ENCODE measurements around the gene PEX13.

DNA sequence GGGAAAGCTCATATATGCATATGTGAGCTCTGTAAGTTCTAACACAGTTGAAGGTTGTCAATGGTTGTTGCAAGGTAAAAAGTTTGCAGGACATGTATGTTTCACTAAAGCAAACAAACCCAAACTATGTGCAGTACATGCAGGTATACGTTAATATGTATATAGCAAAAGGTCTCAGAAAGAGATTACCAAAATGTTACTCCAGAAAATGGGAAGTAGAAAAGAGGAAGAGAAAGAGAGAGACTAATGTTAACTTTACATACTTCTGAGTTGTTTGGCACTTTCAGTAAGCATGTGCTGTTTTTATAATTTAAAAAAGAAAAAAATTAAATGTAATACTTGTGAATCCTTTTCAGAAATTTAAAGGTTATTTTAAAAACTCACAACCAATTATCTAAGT, 32.8 kb upstream of the PEX13 start:
- TF ChIP-seq, protein P1, sequence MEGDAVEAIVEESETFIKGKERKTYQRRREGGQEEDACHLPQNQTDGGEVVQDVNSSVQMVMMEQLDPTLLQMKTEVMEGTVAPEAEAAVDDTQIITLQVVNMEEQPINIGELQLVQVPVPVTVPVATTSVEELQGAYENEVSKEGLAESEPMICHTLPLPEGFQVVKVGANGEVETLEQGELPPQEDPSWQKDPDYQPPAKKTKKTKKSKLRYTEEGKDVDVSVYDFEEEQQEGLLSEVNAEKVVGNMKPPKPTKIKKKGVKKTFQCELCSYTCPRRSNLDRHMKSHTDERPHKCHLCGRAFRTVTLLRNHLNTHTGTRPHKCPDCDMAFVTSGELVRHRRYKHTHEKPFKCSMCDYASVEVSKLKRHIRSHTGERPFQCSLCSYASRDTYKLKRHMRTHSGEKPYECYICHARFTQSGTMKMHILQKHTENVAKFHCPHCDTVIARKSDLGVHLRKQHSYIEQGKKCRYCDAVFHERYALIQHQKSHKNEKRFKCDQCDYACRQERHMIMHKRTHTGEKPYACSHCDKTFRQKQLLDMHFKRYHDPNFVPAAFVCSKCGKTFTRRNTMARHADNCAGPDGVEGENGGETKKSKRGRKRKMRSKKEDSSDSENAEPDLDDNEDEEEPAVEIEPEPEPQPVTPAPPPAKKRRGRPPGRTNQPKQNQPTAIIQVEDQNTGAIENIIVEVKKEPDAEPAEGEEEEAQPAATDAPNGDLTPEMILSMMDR (IDR thresholded peaks at IDR 0.05), result no peak
- TF ChIP-seq, protein P2, sequence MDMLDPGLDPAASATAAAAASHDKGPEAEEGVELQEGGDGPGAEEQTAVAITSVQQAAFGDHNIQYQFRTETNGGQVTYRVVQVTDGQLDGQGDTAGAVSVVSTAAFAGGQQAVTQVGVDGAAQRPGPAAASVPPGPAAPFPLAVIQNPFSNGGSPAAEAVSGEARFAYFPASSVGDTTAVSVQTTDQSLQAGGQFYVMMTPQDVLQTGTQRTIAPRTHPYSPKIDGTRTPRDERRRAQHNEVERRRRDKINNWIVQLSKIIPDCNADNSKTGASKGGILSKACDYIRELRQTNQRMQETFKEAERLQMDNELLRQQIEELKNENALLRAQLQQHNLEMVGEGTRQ (CRISPR knock-in tag; IDR thresholded peaks at IDR 0.05), result no peak
- TF ChIP-seq TEAD4 (CRISPR knock-in tag; IDR thresholded peaks at IDR 0.05) (no peak), ESRRA (CRISPR knock-in tag; IDR thresholded peaks at IDR 0.05; ENCODE audit: borderline replicate concordance) (no peak)
- TF ChIP-seq, protein P3, sequence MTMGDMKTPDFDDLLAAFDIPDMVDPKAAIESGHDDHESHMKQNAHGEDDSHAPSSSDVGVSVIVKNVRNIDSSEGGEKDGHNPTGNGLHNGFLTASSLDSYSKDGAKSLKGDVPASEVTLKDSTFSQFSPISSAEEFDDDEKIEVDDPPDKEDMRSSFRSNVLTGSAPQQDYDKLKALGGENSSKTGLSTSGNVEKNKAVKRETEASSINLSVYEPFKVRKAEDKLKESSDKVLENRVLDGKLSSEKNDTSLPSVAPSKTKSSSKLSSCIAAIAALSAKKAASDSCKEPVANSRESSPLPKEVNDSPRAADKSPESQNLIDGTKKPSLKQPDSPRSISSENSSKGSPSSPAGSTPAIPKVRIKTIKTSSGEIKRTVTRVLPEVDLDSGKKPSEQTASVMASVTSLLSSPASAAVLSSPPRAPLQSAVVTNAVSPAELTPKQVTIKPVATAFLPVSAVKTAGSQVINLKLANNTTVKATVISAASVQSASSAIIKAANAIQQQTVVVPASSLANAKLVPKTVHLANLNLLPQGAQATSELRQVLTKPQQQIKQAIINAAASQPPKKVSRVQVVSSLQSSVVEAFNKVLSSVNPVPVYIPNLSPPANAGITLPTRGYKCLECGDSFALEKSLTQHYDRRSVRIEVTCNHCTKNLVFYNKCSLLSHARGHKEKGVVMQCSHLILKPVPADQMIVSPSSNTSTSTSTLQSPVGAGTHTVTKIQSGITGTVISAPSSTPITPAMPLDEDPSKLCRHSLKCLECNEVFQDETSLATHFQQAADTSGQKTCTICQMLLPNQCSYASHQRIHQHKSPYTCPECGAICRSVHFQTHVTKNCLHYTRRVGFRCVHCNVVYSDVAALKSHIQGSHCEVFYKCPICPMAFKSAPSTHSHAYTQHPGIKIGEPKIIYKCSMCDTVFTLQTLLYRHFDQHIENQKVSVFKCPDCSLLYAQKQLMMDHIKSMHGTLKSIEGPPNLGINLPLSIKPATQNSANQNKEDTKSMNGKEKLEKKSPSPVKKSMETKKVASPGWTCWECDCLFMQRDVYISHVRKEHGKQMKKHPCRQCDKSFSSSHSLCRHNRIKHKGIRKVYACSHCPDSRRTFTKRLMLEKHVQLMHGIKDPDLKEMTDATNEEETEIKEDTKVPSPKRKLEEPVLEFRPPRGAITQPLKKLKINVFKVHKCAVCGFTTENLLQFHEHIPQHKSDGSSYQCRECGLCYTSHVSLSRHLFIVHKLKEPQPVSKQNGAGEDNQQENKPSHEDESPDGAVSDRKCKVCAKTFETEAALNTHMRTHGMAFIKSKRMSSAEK (CRISPR knock-in tag; IDR thresholded peaks at IDR 0.05; ENCODE audit: borderline replicate concordance), result no peak

Measured in WTC11 (cell line).